DOHH2 (cell line): Measurements from ENCODE around the gene MKNK2.
A peak's percentile ranks its signal among the peaks of the same experiment; 100 is the strongest.

Experiments used
- H3F3A ChIP-seq: fragments of 200-600 bp; sonication (generic), shearing (Covaris generic); 2 replicates; pipeline ENCODE4 v1.6.0; 2016; ENCODE audit warnings: antibody characterized with exemption, mild to moderate bottlenecking; ENCODE audit not compliant: control insufficient read depth, insufficient read depth
- H3K27ac ChIP-seq: fragments of 200-600 bp; sonication (generic); 2 replicates; pipeline ENCODE4 v1.5.1; 2014; ENCODE audit warnings: low read depth, mild to moderate bottlenecking, low read length, moderate library complexity
- H3K27me3 ChIP-seq: fragments of 200-600 bp; sonication (generic); 2 replicates; pipeline ENCODE4 v1.6.1; 2014; ENCODE audit warnings: mild to moderate bottlenecking, low read length, mixed read lengths; ENCODE audit not compliant: control insufficient read depth
- H3K36me3 ChIP-seq: fragments of 200-600 bp; sonication (generic); 2 replicates; pipeline ENCODE4 v1.6.1; 2014; ENCODE audit warnings: mild to moderate bottlenecking, low read length, moderate library complexity, mixed read lengths; ENCODE audit not compliant: control insufficient read depth
- H3K4me1 ChIP-seq: fragments of 200-600 bp; sonication (generic); 2 replicates; pipeline ENCODE4 v1.6.1; 2014; ENCODE audit warnings: mild to moderate bottlenecking, low read length, mixed read lengths; ENCODE audit not compliant: control insufficient read depth
- H3K4me2 ChIP-seq: fragments of 200-600 bp; sonication (generic); 2 replicates; pipeline ENCODE4 v1.6.0; 2014; ENCODE audit warnings: mild to moderate bottlenecking, low read length, moderate library complexity
- H3K4me3 ChIP-seq: fragments of 200-600 bp; sonication (generic); 2 replicates; pipeline ENCODE4 v1.5.1; 2014; ENCODE audit warnings: mild to moderate bottlenecking, low read length, mixed read lengths
- H3K79me2 ChIP-seq: fragments of 200-600 bp; sonication (generic); 2 replicates; pipeline ENCODE4 v1.6.1; 2014; ENCODE audit warnings: mild to moderate bottlenecking, low read length, mixed read lengths; ENCODE audit not compliant: control insufficient read depth
- H3K9me2 ChIP-seq: fragments of 200-600 bp; sonication (generic); replicated peaks from 2 replicates; pipeline ENCODE4 v1.6.1; 2014; ENCODE audit warnings: mild to moderate bottlenecking, low read length, mixed read lengths; ENCODE audit not compliant: control insufficient read depth
- H3K9me3 ChIP-seq: fragments of 200-600 bp; sonication (generic); 2 replicates; pipeline ENCODE4 v1.6.1; 2014; ENCODE audit warnings: antibody characterized with exemption, low read length, mixed read lengths; ENCODE audit not compliant: control insufficient read depth, insufficient read depth
- H4K20me1 ChIP-seq: fragments of 200-600 bp; sonication (generic); 2 replicates; pipeline ENCODE4 v1.6.0; 2014; ENCODE audit warnings: low read depth, mild to moderate bottlenecking, antibody characterized with exemption, low read length, moderate library complexity; ENCODE audit not compliant: control insufficient read depth, insufficient read depth
- EZH2phosphoT487 ChIP-seq: fragments of 200-600 bp; sonication (generic); IDR thresholded peaks from 2 replicates; pipeline ENCODE4 v1.6.1; 2017; ENCODE audit warnings: borderline replicate concordance, mild to moderate bottlenecking, antibody characterized with exemption, low read length, moderate library complexity, mixed read lengths
- TF ChIP-seq, protein P1 (sequence below): fragments of 200-600 bp; sonication (generic); IDR thresholded peaks from one replicate; pipeline ENCODE4 v1.5.1; 2014; ENCODE audit warnings: antibody characterized with exemption, mild to moderate bottlenecking, low read depth, low read length; ENCODE audit not compliant: poor library complexity, severe bottlenecking

Gene MKNK2

DNA sequence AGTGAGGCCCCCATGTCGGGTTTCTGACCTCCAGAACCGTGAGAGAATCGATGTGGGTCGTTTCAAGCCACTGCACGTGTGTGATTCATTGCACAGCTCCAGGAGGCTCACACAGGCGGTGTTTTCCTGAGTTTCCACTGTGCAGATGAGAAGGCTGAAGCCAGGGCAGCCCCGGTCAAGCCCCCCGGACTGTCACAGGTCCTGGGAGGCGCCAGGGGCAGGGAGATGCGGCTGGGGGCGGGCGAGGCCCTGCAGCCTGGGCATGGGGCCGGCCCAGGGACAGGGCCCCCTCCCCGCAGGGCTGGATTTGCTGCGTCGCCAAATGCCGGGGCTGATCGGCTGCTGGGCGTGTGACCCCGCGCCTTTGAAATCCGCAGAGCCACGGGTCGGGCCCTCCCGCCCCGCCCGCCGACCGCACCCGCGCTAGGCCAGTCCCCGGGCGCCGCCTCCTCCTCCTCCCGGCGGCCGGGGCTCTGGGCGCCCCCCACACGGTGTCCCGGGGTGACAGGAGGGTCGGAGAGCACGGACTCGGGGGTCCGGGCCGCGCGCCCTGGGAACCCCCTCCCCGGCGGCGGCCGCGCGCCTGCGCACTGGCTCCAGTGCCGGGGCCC is 9.9 kb upstream of the MKNK2 start:
- peaks cover 35% of the 10 kb centered on the region for H3K79me2 ChIP-seq
- no peaks in the 10 kb centered on the region for H3K9me3 ChIP-seq
- no peaks in the 10 kb centered on the region for H3K9me2 ChIP-seq
- peak overlapping the region; percentile 97 for H3K27ac ChIP-seq
- H4K20me1 ChIP-seq: no peaks in the 10 kb centered on the region
- H3K36me3 ChIP-seq: no peaks in the 10 kb centered on the region; the same call in 1 of the 2 replicates
- H3K4me1 ChIP-seq: peaks cover 88% of the 10 kb centered on the region
- TF ChIP-seq EZH2phosphoT487: no peak
- TF ChIP-seq, protein P1, sequence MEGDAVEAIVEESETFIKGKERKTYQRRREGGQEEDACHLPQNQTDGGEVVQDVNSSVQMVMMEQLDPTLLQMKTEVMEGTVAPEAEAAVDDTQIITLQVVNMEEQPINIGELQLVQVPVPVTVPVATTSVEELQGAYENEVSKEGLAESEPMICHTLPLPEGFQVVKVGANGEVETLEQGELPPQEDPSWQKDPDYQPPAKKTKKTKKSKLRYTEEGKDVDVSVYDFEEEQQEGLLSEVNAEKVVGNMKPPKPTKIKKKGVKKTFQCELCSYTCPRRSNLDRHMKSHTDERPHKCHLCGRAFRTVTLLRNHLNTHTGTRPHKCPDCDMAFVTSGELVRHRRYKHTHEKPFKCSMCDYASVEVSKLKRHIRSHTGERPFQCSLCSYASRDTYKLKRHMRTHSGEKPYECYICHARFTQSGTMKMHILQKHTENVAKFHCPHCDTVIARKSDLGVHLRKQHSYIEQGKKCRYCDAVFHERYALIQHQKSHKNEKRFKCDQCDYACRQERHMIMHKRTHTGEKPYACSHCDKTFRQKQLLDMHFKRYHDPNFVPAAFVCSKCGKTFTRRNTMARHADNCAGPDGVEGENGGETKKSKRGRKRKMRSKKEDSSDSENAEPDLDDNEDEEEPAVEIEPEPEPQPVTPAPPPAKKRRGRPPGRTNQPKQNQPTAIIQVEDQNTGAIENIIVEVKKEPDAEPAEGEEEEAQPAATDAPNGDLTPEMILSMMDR: no peak
- H3F3A ChIP-seq: peaks cover 46% of the 10 kb centered on the region
- H3K4me3 ChIP-seq: peak overlapping the region; percentile 82
- peak overlapping the region; percentile 80 for H3K4me2 ChIP-seq
- H3K27me3 ChIP-seq: no peaks in the 10 kb centered on the region

GRCh38 chr19:2059422-2060201 is 8.6 kb upstream of the MKNK2 start:
- Histone ChIP-seq H4K20me1 (no peaks in the 10 kb centered on the region), H3K79me2 (peaks cover 31% of the 10 kb centered on the region), H3F3A (peaks cover 44% of the 10 kb centered on the region), H3K27ac (peak overlapping the region; percentile 97), H3K9me3 (no peaks in the 10 kb centered on the region), H3K4me1 (peaks cover 90% of the 10 kb centered on the region), H3K4me3 (peak overlapping the region; percentile 82), H3K9me2 (no peaks in the 10 kb centered on the region), H3K36me3 (no peaks in the 10 kb centered on the region; the same call in 1 of the 2 replicates), H3K4me2 (peak overlapping the region; percentile 80), H3K27me3 (no peaks in the 10 kb centered on the region)
- TF ChIP-seq EZH2phosphoT487: no peak

DNA sequence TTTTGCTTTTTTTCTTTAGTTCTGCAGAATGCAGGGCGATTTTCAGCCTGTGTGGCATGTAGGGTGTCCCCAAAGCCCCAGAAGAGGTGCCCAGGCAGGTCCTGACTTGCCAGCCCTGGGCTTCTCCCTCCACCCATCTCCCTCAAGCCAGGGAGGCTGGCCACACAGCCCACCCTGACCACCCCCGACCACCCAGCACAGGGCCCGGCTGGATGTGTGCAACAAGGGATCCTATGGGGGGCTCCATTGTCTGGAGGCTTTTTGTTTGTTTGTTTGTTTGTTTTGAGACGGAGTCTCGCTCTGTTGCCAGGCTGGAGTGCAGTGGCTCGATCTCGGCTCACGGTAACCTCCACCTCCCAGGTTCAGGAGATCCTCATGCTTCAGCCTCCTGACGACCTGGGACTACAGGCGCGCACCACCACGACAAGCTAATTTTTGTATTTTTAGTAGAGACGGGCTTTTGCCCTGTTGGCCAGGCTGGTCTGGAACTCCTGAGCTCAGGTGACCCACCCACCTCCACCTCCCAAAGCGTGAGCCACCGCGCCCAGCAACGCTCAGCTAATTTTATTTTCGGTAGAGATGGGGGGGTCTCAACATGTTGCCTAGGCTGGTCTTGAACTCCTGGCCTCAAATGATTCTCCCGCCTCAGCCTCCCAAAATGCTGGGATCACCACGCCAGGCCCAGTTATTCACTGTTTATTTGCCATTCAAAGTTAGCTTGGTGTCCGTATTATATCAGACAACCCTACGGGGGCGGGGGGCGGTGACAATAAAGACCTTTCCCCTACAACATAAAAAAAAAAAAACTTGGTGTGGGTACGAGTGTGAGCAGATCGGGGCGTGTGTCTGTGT is 7.8 kb upstream of the MKNK2 start:
- Histone ChIP-seq H3K4me1 (peaks cover 90% of the 10 kb centered on the region), H3K9me3 (no peaks in the 10 kb centered on the region), H3K27ac (peak overlapping the region; percentile 97), H3F3A (peaks cover 40% of the 10 kb centered on the region), H3K36me3 (no peaks in the 10 kb centered on the region; the same call in 1 of the 2 replicates), H3K9me2 (no peaks in the 10 kb centered on the region), H4K20me1 (no peaks in the 10 kb centered on the region), H3K79me2 (peaks cover 31% of the 10 kb centered on the region), H3K27me3 (no peaks in the 10 kb centered on the region), H3K4me2 (peak overlapping the region; percentile 80), H3K4me3 (peak overlapping the region; percentile 82; the same call in 1 of the 2 replicates)
- TF ChIP-seq, protein P1: no peak
- no peak for TF ChIP-seq EZH2phosphoT487
